HUDEP-2 (cell line): Measurements from ENCODE around the gene MEA1.

ENCODE experiments used
- DNase-seq, 76 experiments: peaks; one replicate each; lab custom pipeline; 2025; ENCODE audit not compliant: unreplicated experiment in 76 of 76; lab: John Stamatoyannopoulos, UW

Gene MEA1

DNA sequence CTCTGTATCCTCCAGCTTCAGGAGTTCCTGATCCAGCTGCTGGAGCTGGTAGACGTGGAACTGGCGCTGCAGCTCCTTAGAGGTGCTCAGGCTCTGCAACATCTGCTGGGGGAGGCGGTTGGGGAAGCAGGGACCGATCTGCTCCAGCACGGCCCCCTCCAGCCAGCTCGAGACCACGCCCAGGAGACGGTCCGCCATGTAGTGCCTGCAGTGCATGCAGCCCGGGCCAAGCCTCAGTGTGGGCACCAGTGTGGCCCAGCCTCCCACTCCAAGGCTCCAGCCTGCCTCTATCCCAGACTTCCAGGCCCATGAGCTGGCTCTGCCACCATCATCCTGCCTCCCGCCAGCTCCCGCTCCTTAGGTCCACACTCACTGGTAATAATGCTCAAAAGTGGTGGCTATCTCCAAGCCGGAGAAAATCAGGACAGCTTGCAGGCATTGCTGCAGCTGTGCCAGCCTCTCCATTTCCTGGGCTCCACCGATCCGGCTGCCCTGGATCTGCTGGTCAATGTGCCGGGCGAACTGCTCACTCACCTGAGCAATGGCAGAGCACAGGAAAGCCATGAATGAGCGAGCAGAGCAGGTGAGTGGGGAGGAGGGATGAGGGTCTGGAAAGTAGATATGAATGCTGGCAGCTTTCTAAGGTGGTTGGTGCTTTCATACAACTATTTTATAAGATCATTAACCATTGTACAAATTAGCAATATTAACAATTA is 27.0 kb upstream of the MEA1 start:
- DNase-seq = no peak

DNA sequence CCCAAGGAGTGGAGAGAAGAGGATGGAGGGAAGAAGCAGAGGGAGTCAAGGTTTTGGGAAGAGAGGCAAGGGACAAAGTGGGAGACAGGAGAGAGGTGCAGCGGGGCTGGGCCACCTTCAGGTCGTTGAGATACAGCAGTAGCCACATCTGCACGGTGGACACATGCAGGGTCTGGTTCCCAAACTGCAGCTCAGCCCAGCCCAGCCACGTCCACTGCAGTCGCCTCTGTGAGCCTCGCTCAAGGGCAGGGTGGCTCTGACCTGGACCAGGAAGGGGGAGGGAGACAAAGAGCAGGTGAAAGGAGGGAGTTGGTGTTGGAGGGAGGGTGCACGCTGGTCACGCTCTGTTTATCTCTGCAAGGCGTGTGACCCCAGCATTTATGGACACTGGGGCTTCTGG is 25.0 kb upstream of the MEA1 start:
- no peak for DNase-seq

DNA sequence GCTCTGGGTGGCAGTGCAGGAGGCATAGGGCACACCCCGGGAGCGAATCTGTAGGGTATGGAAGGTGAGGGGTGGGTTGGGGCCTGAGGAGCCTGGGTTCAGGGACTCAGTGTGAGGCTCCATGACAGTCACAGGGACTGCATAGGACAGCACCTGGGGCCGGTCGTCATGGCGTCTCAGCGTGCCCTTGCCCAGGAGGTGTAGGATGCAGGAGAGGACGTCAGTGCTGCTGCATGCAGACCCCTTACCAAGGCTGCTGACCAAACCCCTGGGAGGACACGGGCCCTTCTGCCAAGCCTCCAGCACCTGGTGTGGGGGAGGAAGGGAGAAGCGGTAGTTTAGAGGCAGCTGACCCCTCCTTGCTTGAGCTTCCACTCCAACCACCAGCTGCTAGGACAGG is 24.0 kb upstream of the MEA1 start:
- no peak for DNase-seq

DNA sequence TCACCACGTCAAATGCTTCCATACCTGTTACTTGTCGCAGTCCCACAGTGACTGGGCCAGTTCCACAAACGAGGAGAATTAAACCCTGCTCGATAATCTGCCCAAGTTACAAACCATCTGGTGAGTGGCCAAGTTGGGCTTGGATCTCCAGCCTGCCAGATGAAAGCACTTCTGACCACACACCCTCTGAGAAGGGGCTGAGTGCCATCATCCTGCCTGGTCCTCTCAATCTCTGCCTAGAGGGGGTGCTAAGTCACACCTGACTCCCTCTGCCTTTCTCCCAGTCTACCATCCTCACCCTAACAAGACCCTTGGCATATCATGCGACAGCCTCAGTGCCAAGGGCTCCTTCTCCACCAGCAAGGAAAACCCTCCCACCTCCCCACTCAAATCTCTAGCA is 23.5 kb upstream of the MEA1 start:
- no peak for DNase-seq

DNA sequence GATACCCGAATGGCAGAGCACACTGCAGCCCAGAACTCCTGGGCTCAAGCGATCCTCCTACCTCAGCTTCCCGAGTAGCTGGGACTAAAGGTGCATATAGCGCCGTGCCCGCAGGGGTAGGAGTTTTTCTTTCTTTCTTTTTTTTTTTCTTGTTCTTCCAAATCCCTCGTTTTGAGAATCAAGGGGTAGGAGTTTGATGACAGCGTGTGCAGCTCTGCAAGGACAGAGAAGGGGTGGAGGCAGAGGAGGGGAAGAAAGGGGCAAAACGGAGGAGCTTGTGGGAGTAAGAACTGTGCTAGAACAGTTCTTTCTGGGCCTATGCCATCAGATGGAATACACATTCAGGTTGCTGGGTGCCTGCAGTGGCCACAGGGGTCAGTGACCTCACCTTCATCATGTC is 23.0 kb upstream of the MEA1 start:
- no peak for DNase-seq

DNA sequence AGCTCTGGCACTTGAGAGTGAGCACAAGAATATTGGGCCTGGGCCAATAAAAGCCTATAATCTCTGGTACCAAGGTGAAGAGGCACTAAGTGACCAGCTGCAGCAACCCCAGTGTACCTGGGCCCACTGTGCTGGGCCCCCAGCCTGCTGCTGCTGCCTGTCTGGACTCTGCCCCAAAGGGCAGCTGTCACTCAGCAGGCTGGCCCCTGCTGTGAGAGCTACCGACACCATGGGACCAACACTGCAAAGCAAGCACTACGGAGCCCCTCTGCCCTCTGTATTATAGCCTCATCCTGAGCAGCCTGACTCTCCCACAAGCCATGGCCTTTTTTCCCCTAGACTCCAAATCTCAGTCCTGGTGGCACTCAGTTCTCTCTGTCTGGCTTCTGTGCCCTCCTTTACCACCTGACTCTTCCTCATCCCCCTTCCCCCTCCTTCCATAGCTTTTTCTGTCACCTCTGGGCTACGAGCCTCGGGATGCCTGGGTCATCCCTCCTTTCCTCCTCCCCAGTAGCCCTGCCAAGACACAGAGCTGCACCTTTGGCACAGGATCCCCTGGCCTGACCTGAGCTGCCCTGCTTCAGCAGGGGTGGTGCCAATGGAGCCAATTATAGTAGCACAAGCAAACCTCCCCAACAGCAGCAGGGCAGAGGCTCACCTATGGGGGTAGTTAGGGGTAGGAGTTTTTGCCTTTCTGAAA is 21.9 kb upstream of the MEA1 start:
- no peak for DNase-seq

DNA sequence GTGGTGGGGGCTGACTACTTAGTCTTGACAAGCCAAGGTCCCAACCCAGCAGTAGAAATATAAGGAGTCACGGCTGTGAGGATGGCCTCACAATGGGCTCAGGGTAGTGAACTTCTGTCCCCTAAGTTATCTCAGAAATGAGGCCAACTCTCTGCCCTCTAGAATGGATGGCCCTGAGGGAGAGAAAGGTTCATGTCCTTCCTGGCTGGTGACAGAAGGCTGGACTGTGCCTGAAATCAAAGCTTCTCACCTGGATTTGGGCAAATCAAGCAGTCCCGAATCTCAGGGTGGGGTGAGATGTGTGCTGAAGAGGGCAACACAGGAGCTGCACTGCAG is 20.4 kb upstream of the MEA1 start:
- DNase-seq = no peak

DNA sequence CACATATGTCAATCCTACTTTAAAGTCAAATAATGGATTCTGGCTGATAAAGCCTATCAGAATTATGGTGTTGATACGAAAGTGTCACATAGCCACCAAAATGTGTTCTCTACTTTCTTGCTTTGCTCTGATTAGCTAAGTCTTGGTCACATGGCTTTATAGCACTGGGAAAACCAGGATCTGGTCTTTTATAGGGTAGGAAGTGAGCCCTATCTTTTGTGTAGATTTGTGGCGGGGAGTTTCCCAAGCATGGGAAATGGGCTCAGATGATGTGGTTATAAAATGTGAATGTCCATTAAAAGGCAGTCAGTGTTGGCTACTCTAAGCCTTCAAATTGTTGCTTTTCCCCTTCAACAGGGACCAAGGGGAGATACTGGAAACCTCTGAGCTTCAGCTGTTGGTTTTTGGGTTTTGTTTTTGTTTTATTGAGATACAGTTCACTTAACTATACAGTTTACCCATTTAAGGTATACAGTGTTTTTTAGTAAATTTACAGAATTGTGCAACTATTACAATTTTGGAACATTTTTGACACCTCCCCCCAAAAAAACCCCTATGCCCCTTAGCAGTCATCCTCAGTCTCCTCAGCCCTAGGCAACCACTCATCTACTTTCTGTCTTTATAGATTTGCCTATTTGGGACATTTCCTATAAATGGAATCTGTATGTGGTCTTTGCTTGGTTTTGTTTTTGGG is 19.9 kb upstream of the MEA1 start:
- no peak for DNase-seq

DNA sequence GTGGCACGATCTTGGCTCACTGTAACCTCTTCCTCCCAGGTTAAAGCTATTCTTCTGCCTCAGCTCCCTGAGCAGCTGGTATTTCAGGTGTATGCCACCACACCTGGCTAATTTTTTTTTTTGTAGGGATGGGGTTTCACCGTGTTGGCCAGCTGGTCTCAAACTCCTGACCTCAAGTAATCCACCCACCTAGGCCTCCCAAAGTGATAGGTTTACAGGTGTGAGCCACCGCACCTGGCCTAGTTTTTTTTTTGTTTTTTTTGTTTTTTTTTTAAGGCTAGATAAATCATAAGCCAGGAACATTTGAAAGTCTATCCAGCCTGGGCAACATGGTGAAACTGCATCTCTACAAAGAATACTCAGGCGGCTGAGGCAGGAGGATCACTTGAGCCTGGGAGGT is 18.6 kb upstream of the MEA1 start:
- DNase-seq = no peak

DNA sequence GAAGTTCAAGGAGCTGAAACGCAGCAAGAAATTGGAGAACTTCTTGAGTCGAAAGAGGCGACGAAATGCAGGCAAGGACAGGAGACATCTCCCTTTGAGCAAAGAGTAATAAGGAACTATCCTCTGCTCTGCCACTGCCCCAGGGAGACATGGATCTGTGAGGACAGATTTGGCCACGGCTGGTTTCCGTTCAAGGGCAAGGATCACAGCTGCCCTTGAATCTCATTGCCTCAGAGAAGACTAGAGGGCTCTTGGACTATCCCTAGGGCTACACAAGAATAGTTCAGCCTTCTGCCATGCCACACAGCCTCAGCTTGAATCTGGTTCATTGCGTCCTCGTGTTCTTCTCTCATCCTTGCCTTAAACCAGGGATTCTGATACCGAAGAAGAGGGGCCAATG is 15.4 kb upstream of the MEA1 start:
- no peak for DNase-seq

DNA sequence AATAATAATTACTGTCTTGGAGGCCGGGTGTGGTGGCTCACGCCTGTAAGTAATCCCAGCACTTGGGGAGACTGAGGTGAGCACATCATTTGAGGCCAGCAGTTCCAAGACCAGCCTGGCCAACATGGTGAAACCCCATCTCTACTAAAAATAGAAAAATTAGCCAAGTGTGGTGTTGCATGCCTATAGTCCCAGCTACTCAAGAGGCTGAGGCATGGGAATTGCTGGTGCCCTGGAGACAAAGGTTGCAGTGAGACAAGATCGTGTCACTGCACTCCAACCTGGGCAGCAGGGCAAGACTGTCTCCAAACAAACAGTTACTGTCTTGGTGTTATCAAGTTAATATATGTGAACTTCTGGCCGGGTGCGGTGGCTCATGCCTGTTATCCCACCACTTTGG is 12.6 kb upstream of the MEA1 start:
- no peak for DNase-seq

DNA sequence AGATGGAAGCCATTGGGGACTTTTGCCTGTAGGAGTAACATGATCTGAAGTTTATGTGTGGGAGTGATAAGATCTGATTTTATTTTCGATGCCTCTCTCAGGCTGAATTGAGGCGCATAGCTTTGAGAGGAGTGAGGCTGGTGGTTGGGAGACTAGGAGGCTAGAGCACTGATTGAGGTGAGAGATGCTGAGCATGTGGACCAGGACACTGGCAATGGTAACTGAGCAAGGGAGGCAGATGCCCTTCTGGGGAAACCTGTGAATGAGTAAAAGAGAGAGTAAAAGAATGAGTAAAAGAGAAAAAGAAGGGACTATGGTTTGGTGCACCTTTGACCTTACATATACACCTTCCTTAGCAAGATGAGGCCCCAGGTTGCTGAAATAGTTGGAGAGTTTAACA is 10.7 kb upstream of the MEA1 start:
- no peak for DNase-seq

DNA sequence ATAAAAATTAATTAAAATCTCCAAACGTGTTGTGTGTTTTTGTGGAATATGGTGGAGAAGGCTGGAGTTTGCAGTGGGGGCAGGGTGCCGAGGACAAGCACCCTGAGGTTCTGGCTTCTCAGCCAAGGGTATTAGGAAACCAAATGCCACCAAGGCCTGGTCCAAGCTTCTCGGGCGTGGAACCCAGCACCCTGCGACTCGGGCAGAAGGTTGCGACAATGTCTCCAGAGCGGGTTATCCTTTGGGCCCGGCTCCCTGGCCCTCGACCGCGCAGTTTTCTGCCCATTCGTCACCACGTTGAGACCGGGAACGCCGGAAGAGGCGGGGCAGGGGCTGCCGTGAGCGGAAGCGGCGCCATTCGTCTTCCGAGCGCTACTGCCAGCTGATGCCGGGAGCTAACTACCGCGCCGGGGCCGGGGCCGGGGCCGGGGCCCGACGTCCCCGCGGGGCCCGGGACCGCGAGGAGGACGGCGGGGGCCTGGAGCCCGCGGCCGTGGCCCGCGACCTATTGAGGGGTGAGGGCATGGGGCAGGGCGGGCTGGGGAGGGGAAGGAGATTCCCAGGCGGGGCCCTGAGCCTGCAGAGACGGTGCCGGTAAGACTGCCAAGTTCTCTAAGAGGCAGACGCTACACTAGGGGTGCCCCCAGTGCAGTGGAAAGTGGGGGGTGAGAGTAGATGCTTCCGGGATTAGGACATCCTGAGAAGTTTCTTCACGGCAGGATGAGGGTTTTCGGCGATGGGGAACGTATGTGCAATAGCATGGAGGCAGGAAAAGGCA is 7.7 kb upstream of the MEA1 start, which contains the start of gene RRP36:
RRP36 (plus strand) TSS at position 354 of the 778 bp plus-strand sequence; CDS start at position 386, 32 bp downstream.
- peak in 72 of 76 experiments; percentile 23 to 88 (median 68) for DNase-seq

DNA sequence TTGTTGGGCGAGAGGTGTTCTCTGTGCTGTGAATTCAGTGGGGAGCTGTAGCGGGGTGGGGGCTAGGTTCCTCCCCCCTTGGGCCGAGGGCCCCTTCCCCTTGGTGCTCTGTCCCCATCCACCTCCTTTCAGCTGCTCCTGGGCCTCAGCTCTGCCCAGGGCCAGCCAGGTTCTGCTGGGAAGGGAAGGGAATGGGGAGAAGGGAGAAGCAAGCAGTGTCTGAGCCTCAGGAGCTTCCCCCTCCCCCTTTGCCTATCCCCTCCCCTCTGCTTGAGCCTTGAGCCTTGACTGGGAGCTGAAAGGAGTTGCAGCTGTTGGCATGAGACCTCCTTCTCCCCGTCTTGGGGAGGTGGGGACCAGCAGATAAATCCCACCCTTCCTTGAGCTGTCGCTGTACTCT is 7.1 kb upstream of the MEA1 start:
- no peak for DNase-seq

DNA sequence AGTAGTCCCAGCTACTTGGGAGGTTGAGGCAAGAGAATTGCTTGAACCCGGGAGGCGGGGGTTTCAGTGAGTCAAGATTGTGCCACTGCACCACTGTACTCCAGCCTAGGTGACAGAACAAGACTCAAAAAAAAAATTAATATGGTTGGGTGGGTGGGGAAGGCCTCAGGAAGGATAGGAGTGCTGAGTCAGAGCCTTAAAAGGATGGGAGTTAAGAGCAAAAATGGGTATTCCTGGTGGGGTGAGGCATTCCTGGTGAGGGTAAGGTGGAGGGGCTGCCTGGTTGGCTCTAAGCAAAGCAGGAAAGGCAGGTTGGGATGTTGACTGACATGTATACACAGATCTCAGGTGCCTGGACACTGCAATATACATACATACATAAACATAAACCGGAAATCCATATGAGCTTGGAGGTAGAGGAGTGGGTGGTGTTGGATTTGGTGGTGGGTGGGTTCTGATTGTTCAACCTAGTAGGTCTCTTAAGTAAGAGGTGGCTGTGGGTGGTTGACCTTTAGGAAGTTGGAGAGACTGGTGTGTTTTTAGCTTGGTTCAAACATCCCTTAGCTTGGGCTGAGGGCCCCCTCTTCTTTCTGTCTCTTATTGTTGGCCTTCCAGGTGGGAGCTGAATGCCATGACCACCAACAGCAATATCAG is 6.4 kb upstream of the MEA1 start:
- DNase-seq = no peak

DNA sequence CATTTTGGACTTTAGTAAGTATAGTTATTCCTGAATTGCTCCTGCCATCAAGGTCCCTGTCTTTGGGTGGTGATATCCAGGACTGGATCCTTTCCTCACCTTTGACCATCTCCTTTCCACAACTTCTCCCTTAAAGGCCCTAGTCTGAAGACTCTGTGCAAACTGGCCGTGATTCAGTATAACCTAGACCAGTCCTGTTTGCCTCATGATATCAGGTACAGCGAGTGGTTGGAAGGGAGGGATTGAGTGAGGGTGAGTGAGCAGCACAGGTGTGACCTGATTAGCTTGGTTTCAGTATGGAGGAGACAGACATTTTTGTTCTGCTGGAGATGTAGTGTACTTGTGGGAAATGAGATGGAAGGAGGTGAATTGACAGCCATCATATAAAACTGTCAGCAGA is 5.4 kb upstream of the MEA1 start:
- DNase-seq = no peak

DNA sequence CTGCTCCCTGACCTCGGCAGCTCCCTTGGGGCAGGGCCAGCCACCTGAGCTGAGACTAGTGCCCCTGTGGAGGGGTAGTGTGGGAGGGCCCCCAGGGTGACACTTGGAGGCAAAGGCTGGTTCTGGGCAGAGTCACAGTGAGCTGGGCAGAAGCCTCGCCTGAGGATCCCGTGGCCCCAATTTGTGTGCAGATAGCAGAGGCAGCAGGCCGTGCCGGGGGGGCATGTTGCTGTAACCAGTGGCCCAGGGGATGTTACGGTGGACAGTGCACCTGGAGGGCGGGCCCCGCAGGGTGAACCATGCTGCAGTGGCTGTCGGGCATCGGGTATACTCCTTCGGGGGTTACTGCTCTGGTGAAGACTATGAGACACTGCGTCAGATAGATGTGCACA is 3.2 kb upstream of the MEA1 start:
- peak in 8 of 76 experiments; percentile 13 to 34 (median 16) for DNase-seq

DNA sequence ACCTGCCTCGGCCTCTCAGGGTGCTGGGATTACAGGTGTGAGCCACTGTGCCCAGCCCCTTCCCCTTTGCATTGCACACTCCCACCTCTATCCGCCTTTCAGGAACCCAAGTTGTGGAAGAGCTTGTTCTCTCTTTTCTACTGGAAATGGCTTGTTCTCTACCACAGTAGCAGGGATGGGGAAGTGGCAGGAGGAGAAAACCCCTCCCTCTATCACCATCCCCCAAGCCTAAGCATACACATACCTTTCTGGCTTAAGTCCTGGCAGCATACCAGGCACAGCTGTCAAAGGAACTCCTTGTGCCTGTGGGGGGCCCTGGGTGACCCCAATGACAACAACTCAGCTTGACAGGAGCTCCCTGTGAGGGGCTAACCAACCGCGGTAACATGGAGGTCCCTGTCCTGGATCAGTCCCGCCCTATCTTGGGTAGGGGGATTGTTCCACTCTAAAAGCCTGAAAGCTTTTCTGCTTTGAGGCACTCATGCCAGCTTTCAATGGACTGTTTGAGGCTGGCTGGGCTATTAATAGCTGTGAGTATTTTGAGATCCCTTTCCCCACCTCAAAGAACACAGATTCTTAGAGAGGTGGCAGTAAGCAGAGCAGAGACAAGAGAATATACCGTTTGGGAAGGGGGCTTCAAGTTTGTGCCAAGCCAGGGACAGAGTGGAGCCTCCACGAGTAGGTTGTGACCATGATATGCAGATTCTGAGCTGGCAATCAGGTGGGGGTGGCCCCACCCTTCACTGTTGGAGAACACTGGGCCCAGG is 2.6 kb upstream of the MEA1 start:
- peak in 27 of 76 experiments; percentile 6 to 41 (median 28) for DNase-seq

DNA sequence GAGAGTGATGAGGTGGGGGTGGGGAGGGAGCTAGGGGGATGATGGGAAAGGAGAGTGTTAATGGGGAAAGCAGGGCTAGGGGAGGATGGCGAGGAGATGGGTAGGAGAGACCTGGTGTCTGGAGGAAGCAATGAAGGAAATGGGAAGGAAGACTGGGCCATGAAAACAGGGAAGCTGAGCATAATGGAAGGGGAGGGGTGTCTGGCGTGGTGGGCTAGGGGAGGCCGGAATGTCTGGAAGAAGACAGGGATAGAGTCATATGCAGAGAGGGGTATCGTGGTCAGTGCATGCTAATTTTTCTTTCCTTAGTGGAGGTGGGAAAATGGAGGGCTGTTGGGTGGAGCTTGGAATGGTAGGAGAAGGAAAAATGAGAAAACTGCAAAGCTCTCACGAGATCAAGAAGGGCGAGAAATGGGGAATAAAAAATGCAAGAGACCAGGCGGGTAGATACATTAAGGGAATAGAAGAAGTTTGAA is 726 bp upstream of the MEA1 start:
- DNase-seq = no peak
